HepG2 (cell line): ENCODE results near the gene ARX. TPM values are rescaled to one million over a fixed set of nuclear protein-coding genes. Genes with fewer than 3 reads are reported as not detected.

Experiments used
- ATAC-seq: fragments of 200-7000 bp; cut with Tn5 transposase; 3 replicates; pipeline ENCODE4 v1.9.1; 2020; ENCODE audit warnings: mild to moderate bottlenecking, moderate library complexity
- BruUV-seq: library from RNA; stranded (reverse); fragments of 400-500 nt; replicated peaks from 2 replicates; lab custom pipeline; 2021; lab: Mats Ljungman, UMichigan
- CTCF ChIA-PET: fragments of 300-600 bp; formaldehyde crosslinking; extraction: SDS; loops from one replicate; lab custom pipeline; 2021; ENCODE audit warnings: low total read pairs, inconsistent platforms, low intra/inter-chr PET ratio; lab: Yijun Ruan, JAX
- POLR2A ChIA-PET: fragments of 350-600 bp; sonication (Branson Sonifier 250); formaldehyde crosslinking; loops from one replicate; lab custom pipeline; 2020; ENCODE audit warnings: antibody characterized with exemption, inconsistent platforms; lab: Yijun Ruan, JAX
- DNase-seq: peaks from one replicate; pipeline ENCODE4 v3.0.0-alpha.2; 2015; ENCODE audit warnings: low spot score
- FAIRE-seq: peaks from 3 replicates; lab custom pipeline; 2011; peaks lifted over from hg19 to GRCh38; lab: Jason Lieb, UNC
- H2AFZ ChIP-seq: one replicate; pipeline ENCODE4 v1.6.1; 2011; ENCODE audit warnings: low read length, inconsistent platforms
- H3K27ac ChIP-seq: fragments of 300-600 bp; 3 replicates; pipeline ENCODE4 v1.8.0; 2011; ENCODE audit warnings: mixed run types, mild to moderate bottlenecking, mixed read lengths, low read length, inconsistent platforms; ENCODE audit not compliant: insufficient read depth; ENCODE audit errors: extremely low read length
- H3K27me3 ChIP-seq, 2 experiments: fragments of 200-600 bp in 1 of 2; 2 replicates in 1 of 2; 3 replicates in 1 of 2; pipeline versions ENCODE4 v1.6.0 to v1.8.0; 2011; ENCODE audit warnings: low read length in 2 of 2, mild to moderate bottlenecking in 2 of 2, moderate library complexity in 2 of 2, inconsistent platforms in 1 of 2; ENCODE audit not compliant: insufficient read depth in 2 of 2, control insufficient read depth in 1 of 2
- H3K36me3 ChIP-seq, 2 experiments: fragments of 200-600 bp in 1 of 2; replicated peaks in 1 of 2; 2 replicates in 1 of 2; 3 replicates in 1 of 2; pipeline versions ENCODE4 v1.5.1 to v1.8.0; 2011; ENCODE audit warnings: low read length in 2 of 2, inconsistent platforms in 1 of 2; ENCODE audit not compliant: insufficient read depth in 2 of 2, control insufficient read depth in 1 of 2
- H3K4me1 ChIP-seq: 2 replicates; pipeline ENCODE4 v1.5.1; 2012; ENCODE audit warnings: low read length, inconsistent platforms; ENCODE audit not compliant: insufficient read depth
- H3K4me2 ChIP-seq: 2 replicates; pipeline ENCODE4 v1.6.0; 2011; ENCODE audit warnings: low read depth, low read length, inconsistent platforms
- H3K4me3 ChIP-seq, 3 experiments: fragments of 200-600 bp in 1 of 3; sonication (generic), shearing (Covaris generic) in 1 of 3; replicated peaks in 1 of 3; 2 replicates each; pipeline ENCODE4 v1.5.1; 2011 to 2016; ENCODE audit warnings: low read length in 3 of 3, inconsistent platforms in 2 of 3, low read depth in 2 of 3, mild to moderate bottlenecking in 2 of 3, control low read depth in 1 of 3, mixed read lengths in 1 of 3; ENCODE audit not compliant: insufficient read depth in 1 of 3
- H3K79me2 ChIP-seq: one replicate; pipeline ENCODE4 v1.6.1; 2011; ENCODE audit warnings: low read length, inconsistent platforms; ENCODE audit not compliant: insufficient read depth
- H3K9ac ChIP-seq: 2 replicates; pipeline ENCODE4 v1.6.0; 2011; ENCODE audit warnings: mild to moderate bottlenecking, low read depth, low read length, inconsistent platforms; ENCODE audit not compliant: insufficient read depth
- H3K9me3 ChIP-seq: 2 replicates; pipeline ENCODE4 v1.5.1; 2012; ENCODE audit warnings: mild to moderate bottlenecking, low read length
- H4K20me1 ChIP-seq: 2 replicates; pipeline ENCODE4 v1.6.0; 2011; ENCODE audit warnings: inconsistent platforms, mild to moderate bottlenecking, low read length, moderate library complexity; ENCODE audit not compliant: insufficient read depth
- KLF11 ChIP-seq: IDR thresholded peaks from 2 replicates; pipeline ENCODE4 v1.6.1; 2016; ENCODE audit warnings: missing compliant biosample characterization
- NCOA2 ChIP-seq: sonication (generic); formaldehyde crosslinking; IDR thresholded peaks from 2 replicates; pipeline ENCODE4 v1.8.0; 2022; ENCODE audit warnings: inconsistent platforms
- NFATC3 ChIP-seq: sonication (generic); formaldehyde crosslinking; IDR thresholded peaks from 2 replicates; pipeline ENCODE4 v1.5.1; 2020; ENCODE audit warnings: mild to moderate bottlenecking, missing genetic modification reagents
- TBX3 ChIP-seq: fragments of 450-650 bp; IDR thresholded peaks from 2 replicates; pipeline ENCODE4 v1.6.1; 2017; ENCODE audit warnings: antibody characterized with exemption, mild to moderate bottlenecking, inconsistent platforms, borderline replicate concordance
- TEAD3 ChIP-seq: optimal IDR thresholded peaks from 2 replicates; pipeline ENCODE3; 2016; ENCODE audit warnings: borderline replicate concordance
- ZBTB37 ChIP-seq: sonication (generic); formaldehyde crosslinking; IDR thresholded peaks from 2 replicates; pipeline ENCODE4 v1.4.0; 2020; ENCODE audit warnings: mild to moderate bottlenecking, missing genetic modification reagents
- ZNF337 ChIP-seq: sonication (generic); formaldehyde crosslinking; IDR thresholded peaks from 2 replicates; pipeline ENCODE4 v1.5.1; 2020; ENCODE audit warnings: missing genetic modification reagents, low read depth, mild to moderate bottlenecking, borderline replicate concordance
- ZNF788 ChIP-seq: sonication (generic); formaldehyde crosslinking; IDR thresholded peaks from 2 replicates; pipeline ENCODE4 v1.5.0; 2020; ENCODE audit warnings: mild to moderate bottlenecking, missing genetic modification reagents, borderline replicate concordance
- WGBS: methylation state at CpG from one replicate; pipeline ENCODE4 v1.1.6; 2017; ENCODE audit warnings: low lambda C conversion rate; 5-methylcytosine and 5-hydroxymethylcytosine counted together
- in situ Hi-C: cut with HindIII; loops from 2 replicates; pipeline ENCODE4 v1.10.0; 2017; ENCODE audit warnings: low pct_unique_long_range_greater_than_20kb; ENCODE audit not compliant: extremely low pct_ligation_motif_present
- intact Hi-C: fragments of 100-400 bp; cut with micrococcal nuclease; formaldehyde crosslinking; loops from one replicate; pipeline ENCODE4 v1.10.0; 2022; ENCODE audit not compliant: unreplicated experiment
- polyA plus RNA-seq, 8 experiments: library from polyadenylated mRNA; depleted of rRNA in 3 of 8; stranded (reverse) in 7 of 8; unstranded in 1 of 8; fragments of >200 nt; fragmentation: Illumina TruSeq in 4 of 8; extraction: Trizol in 4 of 8; gene quantifications; 2 replicates each; pipeline versions ENCODE4 v1.2.1 to v1.2.3, GENCODE V29; 2011 to 2016; ENCODE audit warnings: low read depth in 4 of 8, missing spikeins in 1 of 8, mixed read lengths in 1 of 8; ENCODE audit not compliant: insufficient read depth in 1 of 8
- total RNA-seq, 5 experiments: library from RNA; depleted of rRNA; stranded (reverse); fragments of >200 nt; fragmentation: Illumina TruSeq; extraction: Trizol; gene quantifications; 2 replicates each; pipeline ENCODE4 v1.2.3, GENCODE V29; 2016; ENCODE audit warnings: low read depth in 1 of 5
- TF ChIP-seq, protein P1 (sequence below), 2 experiments: sonication (generic) in 1 of 2; formaldehyde crosslinking in 1 of 2; IDR thresholded peaks; 2 replicates each; pipeline versions ENCODE4 v1.6.1 to v1.9.0; 2014 to 2022; ENCODE audit warnings: antibody characterized with exemption in 1 of 2, borderline replicate concordance in 1 of 2, inconsistent platforms in 1 of 2, low read depth in 1 of 2, missing genetic modification reagents in 1 of 2

The ARX gene
- total and polyA plus RNA-seq, 2 of the 13 experiments (the other 11 are each of a cell fraction or from before 2014, with no cell fraction given): not detected

GRCh38 chrX:25025615-25026014, 9.8 kb upstream of the ARX start (continued):
- no peak for TF ChIP-seq ZNF337

- Histone ChIP-seq H3K27ac (no peak overlapping the region), H3K79me2 (no peaks in the 10 kb centered on the region), H3K4me2 (no peak overlapping the region), H3K9ac (no peak overlapping the region), H3K36me3 (no peaks in the 10 kb centered on the region), H3K27me3 (peaks cover 2 to 32% of the 10 kb centered on the region in 2 experiments; a peak in 4 of 5 replicates), H3K4me1 (peaks cover 14% of the 10 kb centered on the region), H3K4me3 (no peak overlapping the region), H3K9me3 (no peaks in the 10 kb centered on the region), H4K20me1 (no peaks in the 10 kb centered on the region), H2AFZ (no peak overlapping the region)
- TF ChIP-seq, protein P1, sequence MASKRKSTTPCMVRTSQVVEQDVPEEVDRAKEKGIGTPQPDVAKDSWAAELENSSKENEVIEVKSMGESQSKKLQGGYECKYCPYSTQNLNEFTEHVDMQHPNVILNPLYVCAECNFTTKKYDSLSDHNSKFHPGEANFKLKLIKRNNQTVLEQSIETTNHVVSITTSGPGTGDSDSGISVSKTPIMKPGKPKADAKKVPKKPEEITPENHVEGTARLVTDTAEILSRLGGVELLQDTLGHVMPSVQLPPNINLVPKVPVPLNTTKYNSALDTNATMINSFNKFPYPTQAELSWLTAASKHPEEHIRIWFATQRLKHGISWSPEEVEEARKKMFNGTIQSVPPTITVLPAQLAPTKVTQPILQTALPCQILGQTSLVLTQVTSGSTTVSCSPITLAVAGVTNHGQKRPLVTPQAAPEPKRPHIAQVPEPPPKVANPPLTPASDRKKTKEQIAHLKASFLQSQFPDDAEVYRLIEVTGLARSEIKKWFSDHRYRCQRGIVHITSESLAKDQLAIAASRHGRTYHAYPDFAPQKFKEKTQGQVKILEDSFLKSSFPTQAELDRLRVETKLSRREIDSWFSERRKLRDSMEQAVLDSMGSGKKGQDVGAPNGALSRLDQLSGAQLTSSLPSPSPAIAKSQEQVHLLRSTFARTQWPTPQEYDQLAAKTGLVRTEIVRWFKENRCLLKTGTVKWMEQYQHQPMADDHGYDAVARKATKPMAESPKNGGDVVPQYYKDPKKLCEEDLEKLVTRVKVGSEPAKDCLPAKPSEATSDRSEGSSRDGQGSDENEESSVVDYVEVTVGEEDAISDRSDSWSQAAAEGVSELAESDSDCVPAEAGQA (IDR thresholded peaks at IDR 0.05; ENCODE audit: low read depth): no peak
- TF ChIP-seq, protein P1 (CRISPR knock-in tag; IDR thresholded peaks at IDR 0.05; ENCODE audit: borderline replicate concordance): no peak
- TF ChIP-seq NFATC3 (CRISPR knock-in tag) (no peak), TBX3 (no peak), ZBTB37 (CRISPR knock-in tag) (no peak), KLF11 (CRISPR knock-in tag) (no peak), ZNF788 (CRISPR knock-in tag) (no peak), TEAD3 (no peak), NCOA2 (CRISPR knock-in tag) (no peak)
- ATAC-seq (no peak), DNase-seq (no peak), FAIRE-seq (no peak)
- BruUV-seq: no TSS peak
- 0% methylated on average over 1 of the region's 1 CpG for WGBS
- ChIA-PET POLR2A (no interaction called here), CTCF (no interaction called here)
- intact Hi-C loops (loop anchor here (5.0 kb wide), 2 partner anchors 118 to 272 kb away; no protein-coding TSS in a partner anchor), in situ Hi-C loops (loop anchor here (5.0 kb wide), 2 partner anchors 187 to 272 kb away; no protein-coding TSS in a partner anchor)
Observed at GRCh38 chrX:25023908-25024307, 8.1 kb upstream of the ARX start.
